BE2C (cell line): ENCODE results near the gene ZGPAT.

Experiments
- DNase-seq: peaks from one replicate; pipeline ENCODE4 v3.0.0-alpha.2; 2020
- H3K27me3 ChIP-seq: fragments of 250-450 bp; sonication (Bioruptor Pico); 2 replicates; pipeline ENCODE4 v1.5.1; 2020; ENCODE audit warnings: mild to moderate bottlenecking
- H3K36me3 ChIP-seq: fragments of 250-450 bp; sonication (Bioruptor Pico); 2 replicates; pipeline ENCODE4 v1.5.1; 2020; ENCODE audit warnings: mild to moderate bottlenecking
- H3K4me1 ChIP-seq: fragments of 250-450 bp; sonication (Bioruptor Pico); 2 replicates; pipeline ENCODE4 v1.5.1; 2020
- H3K4me3 ChIP-seq: 2 replicates; pipeline ENCODE4 v1.5.1; 2011; ENCODE audit warnings: low read depth, low read length
- H3K9me3 ChIP-seq: fragments of 250-450 bp; sonication (Bioruptor Pico); 2 replicates; pipeline ENCODE4 v1.5.1; 2020
- CTCF ChIP-seq: IDR thresholded peaks from 2 replicates; pipeline ENCODE4 v1.5.1; 2012; ENCODE audit warnings: mild to moderate bottlenecking, low read depth, low read length

ZGPAT gene

DNA sequence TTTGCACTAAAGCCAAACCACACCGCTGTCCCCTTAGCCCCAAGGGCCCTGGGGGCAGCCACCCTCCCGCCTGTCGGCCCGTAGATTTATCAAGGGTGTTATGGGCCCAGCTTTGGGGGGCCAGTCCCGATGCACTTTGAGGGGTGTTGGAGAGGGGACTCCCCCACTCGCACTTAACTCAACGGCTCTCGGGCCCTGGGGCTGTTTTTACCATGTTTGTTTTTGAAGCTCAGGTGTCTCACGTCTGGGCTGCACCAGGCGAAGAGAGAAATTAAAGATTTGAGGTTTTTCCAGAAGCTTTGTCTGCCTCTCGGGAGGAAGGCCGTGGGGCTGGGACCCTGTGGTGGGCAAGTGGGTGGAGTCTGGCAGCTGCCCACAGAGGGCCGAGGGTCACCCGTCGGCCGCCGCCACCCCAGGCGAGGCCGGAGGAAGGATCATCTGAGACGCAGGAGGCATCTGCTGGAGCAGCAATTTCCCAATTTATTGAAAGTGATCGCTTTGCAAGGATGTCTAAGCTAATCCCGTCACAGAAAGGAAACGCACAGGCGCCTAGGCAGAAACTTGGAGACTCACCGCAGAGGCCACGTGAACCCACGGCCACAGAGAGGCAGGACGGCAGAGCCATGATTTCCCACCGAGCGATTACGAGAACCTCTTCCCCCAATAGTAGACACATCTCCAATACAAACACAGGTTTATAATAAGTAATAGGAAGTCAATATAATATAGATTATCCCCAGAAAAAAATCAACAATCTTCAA lies 35.6 kb downstream of the ZGPAT start:
- Histone ChIP-seq H3K4me1 (peaks cover 6% of the 10 kb centered on the region), H3K36me3 (peaks cover 14% of the 10 kb centered on the region), H3K4me3 (no peak overlapping the region), H3K27me3 (peaks cover 3% of the 10 kb centered on the region; the same call in 1 of the 2 replicates), H3K9me3 (no peaks in the 10 kb centered on the region)
- TF ChIP-seq CTCF: no peak
- no peak for DNase-seq

DNA sequence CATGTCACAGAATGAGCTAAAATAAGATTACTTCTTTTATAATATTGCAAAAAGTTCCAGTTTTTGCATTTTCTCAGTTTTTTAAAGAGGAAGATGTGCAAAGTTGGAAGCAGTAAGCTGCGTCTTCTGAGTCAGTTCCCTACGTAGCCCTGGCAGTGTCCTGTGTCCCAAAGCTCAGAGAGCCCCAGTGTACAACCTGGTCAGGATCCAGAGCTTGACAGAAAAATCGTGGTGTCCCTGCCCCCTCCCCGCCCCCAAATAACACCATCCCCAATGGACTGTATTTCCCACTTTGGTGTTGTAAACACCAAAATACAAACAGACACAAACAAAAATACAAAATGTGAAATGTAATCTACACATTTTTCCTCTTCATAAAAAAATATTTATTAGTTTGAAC lies 36.3 kb downstream of the ZGPAT start:
- H3K27me3 ChIP-seq: peaks cover 2% of the 10 kb centered on the region; the same call in 1 of the 2 replicates
- peaks cover 14% of the 10 kb centered on the region for H3K36me3 ChIP-seq
- no peaks in the 10 kb centered on the region for H3K9me3 ChIP-seq
- peaks cover 4% of the 10 kb centered on the region for H3K4me1 ChIP-seq
- DNase-seq: no peak
- no peak for TF ChIP-seq CTCF
- no peak overlapping the region for H3K4me3 ChIP-seq

- Histone ChIP-seq H3K4me3 (no peak overlapping the region), H3K36me3 (peaks cover 14% of the 10 kb centered on the region), H3K27me3 (no peaks in the 10 kb centered on the region), H3K4me1 (peaks cover 3% of the 10 kb centered on the region), H3K9me3 (no peaks in the 10 kb centered on the region)
- no peak for TF ChIP-seq CTCF
- DNase-seq: no peak
These were observed 37.0 kb downstream of the ZGPAT start for GRCh38 chr20:63744574-63745423.

DNA sequence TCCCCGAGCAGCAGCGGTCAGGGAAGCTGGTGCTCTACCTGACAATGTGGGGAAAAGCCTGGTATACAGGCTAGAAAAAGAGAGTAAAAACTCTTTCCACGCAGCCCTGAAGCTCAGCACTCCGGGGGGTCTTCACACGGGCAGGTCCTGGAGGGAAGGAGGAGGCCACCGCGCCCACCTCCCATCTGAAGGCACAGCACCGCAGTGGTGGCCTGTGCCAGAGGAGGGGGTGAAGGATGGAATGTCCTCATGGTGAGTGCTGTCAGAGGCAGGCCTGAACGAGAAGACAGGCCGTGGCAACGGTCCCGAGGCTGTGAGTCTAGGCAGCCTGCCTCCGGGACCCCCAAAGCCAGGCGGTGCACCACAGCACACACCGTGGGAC lies 37.6 kb downstream of the ZGPAT start:
- Histone ChIP-seq H3K9me3 (no peaks in the 10 kb centered on the region), H3K4me1 (peaks cover 3% of the 10 kb centered on the region), H3K4me3 (no peak overlapping the region), H3K36me3 (peaks cover 14% of the 10 kb centered on the region), H3K27me3 (no peaks in the 10 kb centered on the region)
- DNase-seq: no peak
- TF ChIP-seq CTCF: no peak

DNA sequence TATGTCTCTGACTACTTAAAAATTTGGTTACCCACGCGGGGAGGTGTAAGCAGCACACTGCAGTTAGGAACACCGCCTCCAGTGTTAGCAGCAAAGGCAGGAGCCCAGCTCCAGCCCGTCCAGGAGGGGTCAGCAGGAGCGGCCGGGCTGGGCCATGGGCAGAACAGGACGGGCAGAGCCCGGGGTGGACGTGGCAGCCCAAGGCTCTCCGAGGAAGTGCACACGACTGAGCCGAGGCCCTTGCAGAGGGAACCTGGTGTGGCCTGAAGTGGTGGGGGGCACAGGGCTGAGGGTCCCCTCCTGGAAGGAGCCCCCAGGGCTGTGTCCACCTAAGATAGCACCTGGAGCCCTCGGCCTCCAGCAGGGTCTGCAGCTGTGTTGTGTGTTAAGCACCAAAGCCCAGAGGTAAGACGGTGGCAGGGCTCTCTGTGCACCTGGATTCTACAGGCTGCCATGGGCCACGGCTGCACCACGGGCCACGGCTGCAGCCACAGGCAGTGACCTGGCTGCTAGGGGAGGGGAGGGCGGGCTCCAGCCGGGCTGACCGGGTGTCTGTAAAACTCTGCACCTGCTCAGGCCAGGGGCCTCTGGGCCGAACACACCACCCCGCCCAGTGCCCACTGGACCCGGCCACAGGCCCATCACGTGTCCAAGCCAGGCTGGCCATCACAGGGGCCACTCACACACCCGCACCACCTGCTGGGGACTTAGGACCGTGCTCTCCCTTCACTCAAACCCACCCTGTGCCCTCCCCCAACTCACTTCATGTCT lies 38.3 kb downstream of the ZGPAT start:
- TF ChIP-seq CTCF: no peak
- Histone ChIP-seq H3K27me3 (no peaks in the 10 kb centered on the region), H3K36me3 (peaks cover 14% of the 10 kb centered on the region), H3K9me3 (no peaks in the 10 kb centered on the region), H3K4me1 (peaks cover 5% of the 10 kb centered on the region), H3K4me3 (no peak overlapping the region)
- DNase-seq: no peak
